ENCODE data around the gene ZNRF4.

GRCh38 chr19:5492635-5493409, 37.6 kb downstream of the ZNRF4 start:
- TF ChIP-seq, protein P1, sequence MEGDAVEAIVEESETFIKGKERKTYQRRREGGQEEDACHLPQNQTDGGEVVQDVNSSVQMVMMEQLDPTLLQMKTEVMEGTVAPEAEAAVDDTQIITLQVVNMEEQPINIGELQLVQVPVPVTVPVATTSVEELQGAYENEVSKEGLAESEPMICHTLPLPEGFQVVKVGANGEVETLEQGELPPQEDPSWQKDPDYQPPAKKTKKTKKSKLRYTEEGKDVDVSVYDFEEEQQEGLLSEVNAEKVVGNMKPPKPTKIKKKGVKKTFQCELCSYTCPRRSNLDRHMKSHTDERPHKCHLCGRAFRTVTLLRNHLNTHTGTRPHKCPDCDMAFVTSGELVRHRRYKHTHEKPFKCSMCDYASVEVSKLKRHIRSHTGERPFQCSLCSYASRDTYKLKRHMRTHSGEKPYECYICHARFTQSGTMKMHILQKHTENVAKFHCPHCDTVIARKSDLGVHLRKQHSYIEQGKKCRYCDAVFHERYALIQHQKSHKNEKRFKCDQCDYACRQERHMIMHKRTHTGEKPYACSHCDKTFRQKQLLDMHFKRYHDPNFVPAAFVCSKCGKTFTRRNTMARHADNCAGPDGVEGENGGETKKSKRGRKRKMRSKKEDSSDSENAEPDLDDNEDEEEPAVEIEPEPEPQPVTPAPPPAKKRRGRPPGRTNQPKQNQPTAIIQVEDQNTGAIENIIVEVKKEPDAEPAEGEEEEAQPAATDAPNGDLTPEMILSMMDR (conservative IDR thresholded peaks at IDR 0.05; ENCODE audit: low read length), result no peak
- no peak for TF ChIP-seq EZH2phosphoT487 (IDR thresholded peaks at IDR 0.05; ENCODE audit: borderline replicate concordance)
